ENCODE measurements around the gene INTS12.

- no peak for TF ChIP-seq CTCF (conservative IDR thresholded peaks at IDR 0.05 in 1 of 2, IDR thresholded peaks at IDR 0.05 in 1 of 2; ENCODE audit: extremely low read depth in 1 of 2, insufficient read depth in 1 of 2, low read depth in 1 of 2, low read length in 2 of 2)
- no peak for TF ChIP-seq EZH2 (IDR thresholded peaks at IDR 0.05; ENCODE audit: borderline replicate concordance, low read length)
These were observed 6.4 kb upstream of the INTS12 start for GRCh38 chr4:105714932-105715331.
